GM18498 (cell line): ENCODE measurements around the gene ELOVL7.
"Not testable (repeated sequence)": the region's sequence is repeated elsewhere in the genome, so short reads cannot be mapped to it uniquely, and the experiment has no call there.

Source experiments
- ATAC-seq: cut with Tn5 transposase; IDR thresholded peaks from one replicate; pipeline ENCODE4 v1.9.1; 2021; ENCODE audit warnings: mild to moderate bottlenecking, moderate library complexity; ENCODE audit not compliant: unreplicated experiment

The ELOVL7 gene

GRCh38 chr5:60830581-60831127 is 13.4 kb downstream of the ELOVL7 start:
- peak; percentile 67 for ATAC-seq

- peak; percentile 47 for ATAC-seq
These were observed 14.4 kb downstream of the ELOVL7 start for GRCh38 chr5:60829490-60830266.

GRCh38 chr5:60827201-60827600 is 16.9 kb downstream of the ELOVL7 start:
- no peak for ATAC-seq

GRCh38 chr5:60826653-60827052 is 17.4 kb downstream of the ELOVL7 start:
- ATAC-seq, result peak; percentile 66

- no peak for ATAC-seq
These were observed 20.5 kb downstream of the ELOVL7 start for GRCh38 chr5:60823574-60823973.

GRCh38 chr5:60822285-60822556 is 21.8 kb downstream of the ELOVL7 start:
- ATAC-seq, result peak; percentile 46

GRCh38 chr5:60821488-60822284 is 22.4 kb downstream of the ELOVL7 start:
- ATAC-seq, result no peak

- ATAC-seq, result no peak
These were observed 23.2 kb downstream of the ELOVL7 start for GRCh38 chr5:60820593-60821487.

- ATAC-seq, result not testable (repeated sequence)
These were observed 27.9 kb downstream of the ELOVL7 start for GRCh38 chr5:60816138-60816537.

- ATAC-seq, result no peak
These were observed 29.6 kb downstream of the ELOVL7 start for GRCh38 chr5:60814498-60814897.

- no peak for ATAC-seq
These were observed 31.6 kb downstream of the ELOVL7 start for GRCh38 chr5:60812426-60812825.

- ATAC-seq, result peak; percentile 56
These were observed 33.0 kb downstream of the ELOVL7 start for GRCh38 chr5:60811105-60811504.

- ATAC-seq, result peak; percentile 87
These were observed 33.5 kb downstream of the ELOVL7 start for GRCh38 chr5:60810438-60811085.

- no peak for ATAC-seq
These were observed 34.1 kb downstream of the ELOVL7 start for GRCh38 chr5:60809891-60810425.

GRCh38 chr5:60806591-60807243 is 37.4 kb downstream of the ELOVL7 start:
- ATAC-seq, result no peak

- ATAC-seq, result no peak
These were observed 38.6 kb downstream of the ELOVL7 start for GRCh38 chr5:60805463-60805862.

- no peak for ATAC-seq
These were observed 40.4 kb downstream of the ELOVL7 start for GRCh38 chr5:60803712-60804111.

- ATAC-seq, result no peak
These were observed 41.1 kb downstream of the ELOVL7 start for GRCh38 chr5:60802986-60803385.

- no peak for ATAC-seq
These were observed 41.8 kb downstream of the ELOVL7 start for GRCh38 chr5:60802226-60802625.
